PC-9 (cell line): Measurements from ENCODE around the gene C3orf52. TPM values are rescaled to one million over a fixed set of nuclear protein-coding genes. Genes with fewer than 3 reads are reported as not detected.

ENCODE experiments used
- BruUV-seq: library from RNA; stranded (reverse); fragments of 400-500 nt; replicated peaks from 2 replicates; lab custom pipeline; 2021; lab: Mats Ljungman, UMichigan
- CTCF ChIA-PET: fragments of 300-600 bp; sonication (Branson Sonifier 250); formaldehyde crosslinking; loops from one replicate; lab custom pipeline; 2022; ENCODE audit warnings: antibody characterized with exemption; lab: Charles Lee
- POLR2A ChIA-PET: fragments of 300-600 bp; sonication (Branson Sonifier 250); formaldehyde crosslinking; loops from one replicate; lab custom pipeline; 2022; ENCODE audit warnings: antibody characterized with exemption; ENCODE audit not compliant: unreplicated experiment; lab: Charles Lee
- DNase-seq, 2 experiments: peaks; one replicate each; pipeline versions ENCODE4 v3.0.0 to v3.0.0-alpha.2; 2015 to 2022; ENCODE audit warnings: mixed read lengths in 1 of 2
- H2AFZ ChIP-seq: fragments of 200-600 bp; sonication (generic); 2 replicates; pipeline ENCODE4 v1.8.1; 2017; ENCODE audit warnings: antibody characterized with exemption
- H3F3A ChIP-seq: fragments of 200-600 bp; sonication (generic); 2 replicates; pipeline ENCODE4 v1.8.1; 2017; ENCODE audit warnings: antibody characterized with exemption, mild to moderate bottlenecking, low read depth; ENCODE audit not compliant: insufficient read depth
- H3K27ac ChIP-seq: fragments of 200-600 bp; sonication (generic); 2 replicates; pipeline ENCODE4 v1.6.1; 2016; ENCODE audit warnings: mixed run types
- H3K27me3 ChIP-seq: fragments of 200-600 bp; sonication (generic); 2 replicates; pipeline ENCODE4 v1.6.1; 2016; ENCODE audit warnings: low read depth, mixed run types; ENCODE audit not compliant: insufficient read depth
- H3K36me3 ChIP-seq: fragments of 200-600 bp; sonication (generic); 2 replicates; pipeline ENCODE4 v1.6.1; 2016; ENCODE audit warnings: low read depth, mixed run types
- H3K4me1 ChIP-seq: fragments of 200-600 bp; sonication (generic); replicated peaks from 2 replicates; pipeline ENCODE4 v1.6.1; 2016; ENCODE audit warnings: mixed run types; ENCODE audit not compliant: insufficient read depth
- H3K4me2 ChIP-seq: fragments of 200-600 bp; sonication (generic); 2 replicates; pipeline ENCODE4 v1.6.1; 2017; ENCODE audit warnings: mixed run types
- H3K4me3 ChIP-seq: fragments of 200-600 bp; sonication (generic); 2 replicates; pipeline ENCODE4 v1.6.1; 2016; ENCODE audit warnings: mixed run types
- H3K79me2 ChIP-seq: fragments of 200-600 bp; sonication (generic); 2 replicates; pipeline ENCODE4 v1.6.1; 2017; ENCODE audit warnings: low read depth, mixed run types
- H3K9me2 ChIP-seq: fragments of 200-600 bp; sonication (generic); 2 replicates; pipeline ENCODE4 v1.8.1; 2017; ENCODE audit warnings: mild to moderate bottlenecking; ENCODE audit not compliant: insufficient read depth
- H3K9me3 ChIP-seq: fragments of 200-600 bp; sonication (generic); 2 replicates; pipeline ENCODE4 v1.8.1; 2016; ENCODE audit warnings: low read depth; ENCODE audit not compliant: insufficient read depth
- H4K20me1 ChIP-seq: fragments of 200-600 bp; sonication (generic); 2 replicates; pipeline ENCODE4 v1.8.1; 2017; ENCODE audit not compliant: insufficient read depth
- EZH2 ChIP-seq: fragments of 200-600 bp; sonication (generic); IDR thresholded peaks from 2 replicates; pipeline ENCODE4 v1.8.0; 2017; ENCODE audit warnings: antibody characterized with exemption, low read depth
- intact Hi-C: fragments of 100-400 bp; cut with micrococcal nuclease; formaldehyde crosslinking; loops from one replicate; pipeline ENCODE4 v1.10.0; 2022; ENCODE audit not compliant: unreplicated experiment
- total RNA-seq: library from RNA; stranded (reverse); gene quantifications from 2 replicates; pipeline ENCODE4 v1.2.3, GENCODE V29; 2021
- TF ChIP-seq, protein P1 (sequence below): fragments of 200-600 bp; sonication (generic); conservative IDR thresholded peaks from 2 replicates; pipeline ENCODE4 v1.6.1; 2017; ENCODE audit warnings: mixed run types, antibody characterized with exemption, mild to moderate bottlenecking, moderate library complexity

The C3orf52 gene
- total RNA-seq, 1 experiment from 2014 or later = 7.5 TPM

- BruUV-seq = no TSS peak
- H3K27ac ChIP-seq = no peak overlapping the region
- H4K20me1 ChIP-seq = no peaks in the 10 kb centered on the region
- H3K4me1 ChIP-seq = peaks cover 34% of the 10 kb centered on the region
- no peaks in the 10 kb centered on the region for H3K36me3 ChIP-seq
- no peak overlapping the region for H2AFZ ChIP-seq
- peaks cover 11% of the 10 kb centered on the region for H3K79me2 ChIP-seq
- no peak overlapping the region for H3K4me2 ChIP-seq
- no peaks in the 10 kb centered on the region for H3K9me2 ChIP-seq
- peaks cover 5% of the 10 kb centered on the region; the same call in 1 of the 2 replicates for H3K9me3 ChIP-seq
- intact Hi-C loops = no loop called here
- TF ChIP-seq EZH2 = no peak
- TF ChIP-seq, protein P1, sequence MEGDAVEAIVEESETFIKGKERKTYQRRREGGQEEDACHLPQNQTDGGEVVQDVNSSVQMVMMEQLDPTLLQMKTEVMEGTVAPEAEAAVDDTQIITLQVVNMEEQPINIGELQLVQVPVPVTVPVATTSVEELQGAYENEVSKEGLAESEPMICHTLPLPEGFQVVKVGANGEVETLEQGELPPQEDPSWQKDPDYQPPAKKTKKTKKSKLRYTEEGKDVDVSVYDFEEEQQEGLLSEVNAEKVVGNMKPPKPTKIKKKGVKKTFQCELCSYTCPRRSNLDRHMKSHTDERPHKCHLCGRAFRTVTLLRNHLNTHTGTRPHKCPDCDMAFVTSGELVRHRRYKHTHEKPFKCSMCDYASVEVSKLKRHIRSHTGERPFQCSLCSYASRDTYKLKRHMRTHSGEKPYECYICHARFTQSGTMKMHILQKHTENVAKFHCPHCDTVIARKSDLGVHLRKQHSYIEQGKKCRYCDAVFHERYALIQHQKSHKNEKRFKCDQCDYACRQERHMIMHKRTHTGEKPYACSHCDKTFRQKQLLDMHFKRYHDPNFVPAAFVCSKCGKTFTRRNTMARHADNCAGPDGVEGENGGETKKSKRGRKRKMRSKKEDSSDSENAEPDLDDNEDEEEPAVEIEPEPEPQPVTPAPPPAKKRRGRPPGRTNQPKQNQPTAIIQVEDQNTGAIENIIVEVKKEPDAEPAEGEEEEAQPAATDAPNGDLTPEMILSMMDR = no peak
- peaks cover 16% of the 10 kb centered on the region for H3F3A ChIP-seq
- POLR2A ChIA-PET = no interaction called here
- H3K4me3 ChIP-seq = no peak overlapping the region
- DNase-seq = no peak
- H3K27me3 ChIP-seq = no peaks in the 10 kb centered on the region
- CTCF ChIA-PET = no interaction called here
Measured at GRCh38 chr3:112083239-112083638, 3.0 kb upstream of the C3orf52 start.

GRCh38 chr3:112084980-112085705 is 1.0 kb upstream of the C3orf52 start:
- H3K79me2 ChIP-seq = peaks cover 17% of the 10 kb centered on the region
- peak in 1 of 2 experiments; percentile 73 for DNase-seq
- intact Hi-C loops = no loop called here
- ChIA-PET CTCF (interaction anchor here (0.6 kb wide), 1 partner anchor 78 kb away, joined by 8 read pairs; no protein-coding TSS in a partner anchor), POLR2A (interaction anchor here (0.5 to 0.7 kb wide), 2 partner anchors 16 to 249 kb away, joined by 3 to 5 read pairs; no protein-coding TSS in a partner anchor)
- H3K4me1 ChIP-seq = peaks cover 36% of the 10 kb centered on the region
- H3K27ac ChIP-seq = no peak overlapping the region
- no peak overlapping the region for H2AFZ ChIP-seq
- H3K4me3 ChIP-seq = no peak overlapping the region
- no peaks in the 10 kb centered on the region for H3K9me3 ChIP-seq
- TF ChIP-seq, protein P1 = no peak
- TF ChIP-seq EZH2 = no peak
- no peaks in the 10 kb centered on the region for H4K20me1 ChIP-seq
- BruUV-seq = no TSS peak
- no peaks in the 10 kb centered on the region for H3K9me2 ChIP-seq
- H3K27me3 ChIP-seq = no peaks in the 10 kb centered on the region
- peak overlapping the region; percentile 93 for H3K4me2 ChIP-seq
- no peaks in the 10 kb centered on the region for H3K36me3 ChIP-seq
- peaks cover 16% of the 10 kb centered on the region for H3F3A ChIP-seq

GRCh38 chr3:112085735-112086075 is 484 bp upstream of the C3orf52 start:
- Histone ChIP-seq H3K79me2 (peaks cover 17% of the 10 kb centered on the region), H3K4me2 (peak overlapping the region; percentile 93), H3K27ac (no peak overlapping the region), H4K20me1 (no peaks in the 10 kb centered on the region), H3K4me3 (peak overlapping the region; percentile 80), H3K27me3 (no peaks in the 10 kb centered on the region), H3F3A (peaks cover 20% of the 10 kb centered on the region), H2AFZ (peak overlapping the region; percentile 88), H3K9me2 (no peaks in the 10 kb centered on the region), H3K4me1 (peaks cover 42% of the 10 kb centered on the region), H3K36me3 (no peaks in the 10 kb centered on the region), H3K9me3 (no peaks in the 10 kb centered on the region)
- ChIA-PET CTCF (no interaction called here), POLR2A (interaction anchor here (0.6 kb wide), 2 partner anchors 12 to 1559 kb away, joined by 3 to 6 read pairs; no protein-coding TSS in a partner anchor)
- BruUV-seq = no TSS peak
- TF ChIP-seq EZH2 = no peak
- TF ChIP-seq, protein P1 = no peak
- intact Hi-C loops = loop anchor here (1.0 to 2.0 kb wide), 3 partner anchors 10 to 44 kb away; no protein-coding TSS in a partner anchor
- DNase-seq = no peak
